Stimulated activated CD4-positive, alpha-beta T cell treated with anti-CD3 and anti-CD28 coated beads, Interleukin-4, amount 100 ng/mL, for 24 hours (primary cell): ENCODE data around the gene OPHN1.

Source experiments
- DNase-seq: peaks from one replicate; pipeline ENCODE4 v3.0.0-alpha.2; 2020

Gene OPHN1, protein sequence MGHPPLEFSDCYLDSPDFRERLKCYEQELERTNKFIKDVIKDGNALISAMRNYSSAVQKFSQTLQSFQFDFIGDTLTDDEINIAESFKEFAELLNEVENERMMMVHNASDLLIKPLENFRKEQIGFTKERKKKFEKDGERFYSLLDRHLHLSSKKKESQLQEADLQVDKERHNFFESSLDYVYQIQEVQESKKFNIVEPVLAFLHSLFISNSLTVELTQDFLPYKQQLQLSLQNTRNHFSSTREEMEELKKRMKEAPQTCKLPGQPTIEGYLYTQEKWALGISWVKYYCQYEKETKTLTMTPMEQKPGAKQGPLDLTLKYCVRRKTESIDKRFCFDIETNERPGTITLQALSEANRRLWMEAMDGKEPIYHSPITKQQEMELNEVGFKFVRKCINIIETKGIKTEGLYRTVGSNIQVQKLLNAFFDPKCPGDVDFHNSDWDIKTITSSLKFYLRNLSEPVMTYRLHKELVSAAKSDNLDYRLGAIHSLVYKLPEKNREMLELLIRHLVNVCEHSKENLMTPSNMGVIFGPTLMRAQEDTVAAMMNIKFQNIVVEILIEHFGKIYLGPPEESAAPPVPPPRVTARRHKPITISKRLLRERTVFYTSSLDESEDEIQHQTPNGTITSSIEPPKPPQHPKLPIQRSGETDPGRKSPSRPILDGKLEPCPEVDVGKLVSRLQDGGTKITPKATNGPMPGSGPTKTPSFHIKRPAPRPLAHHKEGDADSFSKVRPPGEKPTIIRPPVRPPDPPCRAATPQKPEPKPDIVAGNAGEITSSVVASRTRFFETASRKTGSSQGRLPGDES

DNA sequence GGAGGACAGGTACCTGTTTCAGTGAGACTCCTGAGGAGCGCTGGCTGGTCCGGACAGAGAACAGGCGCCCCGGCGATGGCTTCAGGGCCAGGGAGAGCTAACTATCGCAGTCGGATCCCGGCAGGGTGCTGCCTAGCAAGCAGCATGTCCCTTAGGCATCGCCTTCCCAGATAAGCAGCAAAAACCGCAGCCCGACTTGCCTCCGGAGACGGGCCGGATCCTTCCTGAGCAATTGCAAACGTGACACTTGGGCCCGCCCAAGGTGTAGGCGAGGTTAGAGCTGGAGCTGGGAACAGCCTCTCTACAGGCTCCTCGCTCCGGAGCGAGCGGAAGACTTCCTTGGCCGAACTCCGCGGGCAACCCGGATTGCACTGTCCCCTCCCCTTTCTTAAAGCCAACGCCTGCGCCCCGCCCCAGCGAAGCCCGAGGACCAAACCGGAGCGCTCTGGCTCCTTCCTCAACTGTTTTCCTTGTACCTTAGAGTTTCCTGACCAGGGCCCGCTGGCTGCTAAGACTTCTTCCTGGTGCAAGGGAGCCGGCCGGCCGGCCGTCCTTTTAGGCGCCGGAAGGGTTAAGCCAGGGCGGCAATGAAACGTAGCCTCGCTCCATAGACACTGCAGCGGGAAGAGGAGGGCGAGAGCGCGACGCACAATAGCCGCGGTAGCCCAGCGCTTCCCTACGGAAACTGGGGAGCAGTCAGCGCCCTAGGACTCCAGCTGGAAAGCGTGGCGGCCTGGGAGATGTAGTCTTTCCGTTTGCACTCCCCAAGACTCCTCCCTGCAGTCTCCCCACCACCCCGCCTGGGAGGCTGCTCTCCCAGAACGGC is at the start of gene OPHN1:
TSS of gene OPHN1 (minus strand) at position 341 of the 826 bp plus-strand sequence. CDS start 475 bp downstream, outside the sequence.
- no peak for DNase-seq

DNA sequence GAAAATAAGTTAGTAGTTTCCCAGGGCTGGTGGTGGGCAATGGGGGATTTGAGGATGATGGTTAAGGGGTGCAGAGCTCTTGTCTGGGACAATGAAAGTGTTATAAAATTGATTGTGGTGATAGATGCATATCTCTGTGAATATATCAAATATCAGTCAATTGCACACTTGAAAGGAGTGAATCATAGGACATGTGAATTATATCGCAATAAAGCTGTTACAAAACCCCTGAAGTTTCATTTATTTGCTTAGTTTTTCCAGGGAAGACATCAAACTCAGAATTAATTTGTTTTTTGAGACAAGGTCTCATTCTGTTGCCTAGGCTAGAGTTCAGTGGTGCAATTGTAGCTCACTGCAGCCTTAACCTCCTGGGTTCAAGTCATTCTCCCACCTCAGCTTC is 47.7 kb upstream of the OPHN1 start:
- DNase-seq = no peak

DNA sequence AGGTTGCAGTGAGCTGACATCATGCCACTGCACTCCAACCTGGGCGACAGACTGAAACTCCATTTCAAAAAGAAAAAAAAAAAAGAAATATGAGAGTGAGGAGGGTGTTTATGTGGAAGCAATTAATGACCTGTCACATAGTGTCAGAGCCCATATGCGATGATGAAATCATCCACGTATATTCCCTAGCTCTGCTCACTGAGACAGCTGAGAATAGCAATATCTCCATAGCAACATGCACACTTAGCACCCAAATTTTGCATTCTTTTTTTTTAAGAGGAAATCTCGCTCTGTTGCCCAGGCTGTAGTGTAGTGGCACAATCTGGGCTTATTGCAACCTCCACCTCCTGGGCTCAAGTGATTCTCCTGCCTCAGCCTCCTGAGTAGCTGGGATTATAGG is 31.5 kb upstream of the OPHN1 start:
- DNase-seq = no peak

DNA sequence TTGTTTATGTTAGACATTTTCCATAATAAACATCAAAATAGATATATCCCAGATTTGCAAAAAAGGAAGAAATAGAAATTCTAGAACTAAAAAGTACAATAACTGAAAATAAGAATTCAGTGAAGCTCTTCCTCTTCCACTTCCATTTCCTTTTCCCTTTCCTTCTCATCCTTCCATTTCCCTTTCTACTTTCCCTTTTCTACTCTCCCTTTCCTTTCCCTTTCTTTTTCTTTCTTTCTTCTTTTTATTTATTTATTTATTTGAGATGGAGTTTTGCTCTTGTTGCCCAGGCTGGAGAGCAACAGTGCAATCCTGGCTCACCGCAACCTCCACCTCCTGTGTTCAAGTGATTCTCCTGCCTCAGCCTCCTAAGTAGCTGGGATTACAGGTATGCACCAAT is 30.6 kb upstream of the OPHN1 start:
- no peak for DNase-seq

DNA sequence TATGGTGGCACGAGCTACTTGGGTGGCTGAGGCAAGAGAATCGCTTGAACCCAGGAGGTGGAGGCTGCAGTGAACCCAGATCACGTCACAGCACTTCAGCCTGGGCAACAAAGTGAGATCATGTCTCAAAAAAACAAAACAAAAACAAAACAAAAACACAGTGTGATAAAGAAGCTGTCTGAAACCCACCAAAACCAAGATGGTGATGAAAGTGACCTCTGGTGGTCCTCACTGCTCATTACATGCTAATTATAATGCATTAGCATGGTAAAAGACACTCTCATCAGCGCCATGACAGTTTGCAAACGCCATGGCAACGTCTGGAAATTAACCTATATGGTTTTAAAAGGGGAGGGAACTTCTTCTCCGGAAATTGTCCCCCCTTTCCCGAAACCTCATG is 29.4 kb upstream of the OPHN1 start:
- DNase-seq = peak; percentile 12

DNA sequence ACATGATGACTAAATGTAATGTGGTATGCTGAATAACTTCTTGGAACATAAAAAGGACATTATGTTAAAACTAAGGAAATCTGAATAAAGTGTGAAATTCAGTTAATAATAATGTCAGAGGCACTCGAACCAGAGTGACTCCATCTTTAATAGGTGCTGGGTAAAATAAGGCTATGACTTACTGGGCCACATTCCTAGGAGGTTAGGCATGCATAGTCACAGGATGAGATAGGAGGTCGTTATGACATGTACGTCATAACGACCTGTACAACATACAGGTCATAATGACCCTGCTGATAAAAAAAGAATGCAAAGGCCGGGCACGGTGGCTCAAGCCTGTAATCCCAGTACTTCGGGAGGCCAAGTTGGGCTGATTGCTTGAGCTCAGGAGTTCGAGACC is 28.9 kb upstream of the OPHN1 start:
- DNase-seq = no peak

DNA sequence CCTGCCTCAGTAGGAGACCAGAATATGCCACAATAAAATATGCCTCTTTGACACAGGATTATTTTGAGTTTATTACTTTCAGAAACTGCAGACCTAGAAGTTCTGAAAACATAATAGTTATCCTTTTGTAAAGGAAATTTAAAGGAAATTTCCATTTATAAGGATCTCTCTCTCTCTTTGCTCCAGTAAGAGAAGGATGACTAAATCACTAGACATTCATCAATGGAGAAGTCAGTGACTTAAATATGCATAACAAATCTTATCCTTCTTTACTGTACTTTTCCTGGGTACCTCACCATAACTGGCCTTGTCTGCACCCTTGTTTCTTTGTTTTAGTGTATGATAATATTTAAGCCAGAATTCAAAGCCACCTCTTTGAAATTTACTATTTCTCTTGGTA is 28.3 kb upstream of the OPHN1 start:
- DNase-seq = no peak

DNA sequence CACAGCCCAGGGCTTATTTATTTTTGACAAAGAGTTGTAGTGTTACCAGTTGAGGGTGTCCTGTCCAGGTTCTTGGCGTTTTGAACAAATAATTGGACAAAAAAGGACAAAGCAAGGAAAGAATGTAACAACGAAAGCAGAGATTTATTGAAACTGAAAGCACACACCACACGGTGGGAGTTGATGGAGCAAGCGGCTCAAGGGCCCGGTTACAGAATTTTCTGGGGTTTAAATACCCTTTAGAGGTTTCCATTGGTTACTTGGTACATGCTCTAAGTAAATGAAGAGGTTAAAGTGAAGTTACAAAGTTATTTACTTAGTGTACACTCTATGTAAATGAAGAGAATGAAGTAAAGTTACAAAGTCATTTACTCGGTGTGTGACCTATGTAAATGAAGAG is 27.8 kb upstream of the OPHN1 start:
- DNase-seq = no peak

DNA sequence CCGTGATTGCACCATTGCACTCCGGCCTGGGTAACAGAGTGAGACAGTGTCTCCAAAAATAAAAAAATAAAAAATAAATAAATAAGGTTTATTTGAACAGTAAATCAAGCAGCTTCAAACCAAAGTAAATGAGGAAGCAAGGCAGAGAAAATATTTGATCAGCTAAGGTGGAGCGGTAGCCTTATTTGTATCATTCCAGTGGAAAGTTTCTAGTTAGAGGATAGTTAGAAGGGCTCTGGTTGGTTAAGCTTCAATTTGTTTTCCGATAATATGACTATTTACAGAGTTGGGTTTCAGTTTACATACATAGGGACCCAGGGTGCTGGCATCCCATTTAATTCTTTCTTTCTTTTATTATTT is 21.8 kb upstream of the OPHN1 start:
- DNase-seq = no peak

DNA sequence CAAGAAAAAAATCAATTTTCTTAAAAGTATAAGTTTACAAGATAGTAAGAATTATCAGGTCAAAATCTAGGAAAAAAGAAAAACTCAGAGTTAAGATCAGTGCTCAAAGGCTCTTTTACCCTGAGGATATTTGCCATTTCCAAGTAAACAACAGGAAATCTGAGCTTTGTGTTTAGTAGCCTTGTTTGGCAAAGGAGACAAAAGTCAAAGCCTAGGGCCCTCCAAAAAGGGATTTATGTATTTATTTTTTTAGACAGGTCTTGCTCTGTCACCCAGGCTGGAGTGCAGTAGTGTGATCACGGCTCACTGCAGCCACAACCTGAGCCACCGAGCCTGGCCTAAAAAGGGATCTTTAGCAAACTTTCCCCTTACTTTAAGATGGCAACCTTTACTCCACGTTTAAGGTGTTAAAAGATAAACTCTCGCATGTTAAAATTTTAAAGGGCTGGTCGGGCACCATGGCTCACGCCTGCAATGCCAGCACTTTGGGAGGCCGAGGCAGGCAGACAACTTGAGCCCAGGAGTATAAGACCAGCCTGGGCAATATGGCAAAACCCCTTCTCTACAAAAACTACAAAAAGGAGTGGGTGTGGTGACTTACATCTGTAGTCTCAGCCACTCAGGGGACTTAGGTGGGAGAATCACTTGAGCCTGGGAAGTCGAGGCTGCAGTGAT is 21.3 kb upstream of the OPHN1 start:
- no peak for DNase-seq

DNA sequence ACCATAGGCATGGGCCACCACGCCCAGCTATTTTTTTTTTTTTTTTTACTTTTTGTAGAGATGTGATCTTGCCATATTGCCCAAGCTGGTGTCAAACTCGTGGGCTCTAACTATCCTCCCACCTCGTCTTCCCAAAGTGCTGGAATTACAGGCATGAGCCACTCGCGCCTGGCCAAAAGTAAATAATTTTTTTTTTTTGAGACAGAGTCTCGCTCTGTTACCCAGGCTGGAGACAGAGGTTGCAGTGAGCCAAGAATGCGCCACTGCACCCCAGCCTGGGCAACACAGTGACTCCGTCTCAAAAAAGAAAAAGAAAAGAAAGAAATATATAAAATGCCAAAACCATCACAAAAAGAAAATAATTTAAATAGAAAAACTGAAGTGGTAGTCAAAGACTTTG is 18.4 kb upstream of the OPHN1 start:
- DNase-seq = no peak

DNA sequence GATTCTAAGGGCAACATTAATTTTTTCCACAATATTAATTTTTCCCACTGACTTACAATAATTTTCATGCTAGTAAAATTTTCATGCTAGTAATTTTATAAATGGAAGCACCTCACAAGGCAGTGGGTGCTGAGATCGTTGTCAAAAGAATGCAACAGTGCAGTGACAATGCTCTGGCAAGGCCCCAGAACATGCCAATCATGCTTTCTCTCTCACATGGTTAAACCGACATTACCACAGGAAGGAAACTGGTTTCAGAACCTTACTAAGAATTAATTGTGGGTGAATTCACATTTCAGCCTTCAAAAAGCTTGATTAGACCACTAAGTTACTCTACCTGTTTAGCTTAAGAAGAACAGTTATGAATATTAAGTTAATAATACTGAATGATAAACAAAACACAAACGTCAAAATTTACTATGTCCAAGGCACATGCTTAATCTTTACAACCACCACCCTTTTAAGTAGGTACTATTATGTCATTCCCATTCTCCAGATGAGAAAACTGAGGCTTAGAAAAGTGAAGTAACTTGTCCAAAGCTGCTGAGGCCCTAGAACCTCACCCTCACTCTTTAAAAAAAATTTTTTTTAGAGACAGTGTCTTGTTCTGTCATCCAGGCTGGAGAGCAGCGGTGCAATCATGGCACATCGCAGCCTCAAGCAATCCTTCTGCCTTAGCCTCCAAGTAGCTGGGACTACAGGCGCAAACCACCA is 10.0 kb upstream of the OPHN1 start:
- DNase-seq = peak; percentile 6

DNA sequence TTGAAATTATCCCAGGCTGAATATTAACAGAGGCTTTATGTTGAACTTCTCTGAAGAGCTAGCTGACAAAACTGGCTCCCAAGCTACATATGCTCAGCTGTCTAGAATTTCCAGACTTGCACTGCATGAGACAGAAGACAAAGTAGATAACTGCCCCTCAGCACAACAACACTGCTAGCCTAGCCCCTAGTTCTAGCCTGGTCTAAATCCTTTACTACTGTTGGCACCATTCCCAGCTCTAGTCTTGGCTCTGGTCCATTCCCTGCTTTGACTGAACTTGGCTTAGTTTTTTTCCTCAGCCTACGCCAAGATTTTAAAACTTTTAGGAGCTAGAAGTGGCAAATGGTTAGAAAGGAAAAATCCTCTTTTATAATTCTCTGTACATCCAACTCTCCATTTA is 7.6 kb upstream of the OPHN1 start:
- DNase-seq = no peak

DNA sequence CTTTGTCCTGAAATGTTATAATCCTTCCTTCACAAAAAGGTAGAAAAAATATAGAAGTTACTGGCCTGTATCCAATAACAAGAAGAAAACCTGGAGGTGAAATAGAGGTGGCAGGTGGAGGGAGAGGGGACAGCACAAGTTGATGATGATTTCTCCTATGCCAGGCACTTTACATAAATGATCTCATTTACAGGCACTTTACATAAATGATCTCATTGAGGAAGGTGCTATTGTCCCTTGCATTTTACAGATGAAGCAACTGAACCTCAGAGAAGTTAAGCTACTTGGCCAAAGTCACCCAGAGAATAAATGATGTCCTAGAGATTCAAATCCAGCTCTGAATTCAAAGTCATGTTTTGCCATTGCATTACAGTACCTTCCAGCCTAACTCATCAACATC is 7.1 kb upstream of the OPHN1 start:
- no peak for DNase-seq

DNA sequence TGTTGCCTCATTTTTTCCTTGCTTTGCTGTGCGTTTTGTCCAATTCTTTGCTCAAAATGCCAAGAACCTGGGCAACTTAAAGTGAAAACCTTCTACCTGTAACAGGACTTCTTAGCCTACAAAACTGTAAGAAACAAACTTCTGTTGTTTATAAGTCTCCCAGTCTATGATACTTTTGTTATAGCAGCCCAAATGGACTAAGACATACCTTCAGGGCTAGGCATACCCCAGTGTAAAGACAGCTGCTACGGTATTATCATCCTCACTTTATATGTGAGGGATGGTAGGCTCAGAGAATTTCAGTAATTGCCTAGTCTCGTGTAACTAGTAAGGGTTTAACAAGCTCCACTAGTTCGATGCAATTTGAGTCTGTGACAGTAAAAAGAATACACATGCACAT is 6.0 kb upstream of the OPHN1 start:
- DNase-seq = no peak

DNA sequence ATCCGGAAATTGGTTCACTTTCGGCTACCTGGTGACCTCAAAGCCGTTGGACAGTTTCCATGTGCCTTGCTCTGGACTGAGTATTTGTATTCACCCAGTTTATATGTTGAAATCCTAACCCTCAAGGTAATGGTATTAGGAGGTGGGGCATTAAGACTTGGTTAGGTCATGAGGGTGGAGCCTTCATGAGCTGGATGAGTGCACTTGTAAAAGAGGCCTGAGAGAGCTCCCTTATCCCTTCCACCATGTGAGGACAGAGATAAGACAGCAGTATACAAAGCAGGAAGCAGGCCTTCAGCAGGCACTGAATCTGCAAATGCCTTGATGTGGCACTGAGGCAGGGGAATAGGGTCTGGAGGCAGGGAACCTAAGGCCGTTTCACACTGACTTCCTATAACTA is 5.3 kb upstream of the OPHN1 start:
- no peak for DNase-seq

DNA sequence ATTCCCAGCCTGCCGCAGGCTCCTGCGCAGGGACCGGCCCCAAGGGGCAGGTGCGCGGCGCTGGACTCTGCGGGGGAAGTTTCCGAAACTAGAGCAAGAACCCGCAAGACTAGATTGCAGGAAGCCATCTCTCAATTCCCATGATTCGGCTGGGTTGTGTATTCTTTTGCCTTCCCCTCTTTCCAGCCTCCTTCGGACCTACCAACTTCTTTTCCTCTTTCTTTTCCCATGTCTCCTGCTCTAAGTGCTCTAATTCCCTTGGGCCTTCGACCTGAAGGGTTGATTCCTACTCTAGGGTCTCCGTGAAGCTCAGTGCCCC is 645 bp upstream of the OPHN1 start:
- DNase-seq = no peak

DNA sequence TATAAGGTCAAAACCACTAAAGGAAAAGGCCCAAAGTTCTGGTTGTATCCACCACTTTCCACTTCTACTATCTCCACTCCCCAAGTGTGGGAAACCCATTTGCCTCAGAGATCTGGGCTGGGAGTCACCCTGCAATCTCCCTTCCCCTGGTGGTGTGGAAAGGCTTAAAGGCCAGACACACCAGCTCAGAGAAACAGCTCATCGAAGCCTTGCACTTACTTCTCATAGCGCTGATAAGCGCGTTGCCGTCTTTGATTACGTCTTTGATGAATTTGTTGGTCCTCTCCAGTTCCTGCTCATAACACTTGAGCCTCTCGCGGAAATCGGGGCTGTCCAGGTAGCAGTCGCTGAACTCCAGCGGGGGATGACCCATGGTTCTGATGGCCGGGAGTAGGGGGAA is 647 bp downstream of the OPHN1 start:
- no peak for DNase-seq

DNA sequence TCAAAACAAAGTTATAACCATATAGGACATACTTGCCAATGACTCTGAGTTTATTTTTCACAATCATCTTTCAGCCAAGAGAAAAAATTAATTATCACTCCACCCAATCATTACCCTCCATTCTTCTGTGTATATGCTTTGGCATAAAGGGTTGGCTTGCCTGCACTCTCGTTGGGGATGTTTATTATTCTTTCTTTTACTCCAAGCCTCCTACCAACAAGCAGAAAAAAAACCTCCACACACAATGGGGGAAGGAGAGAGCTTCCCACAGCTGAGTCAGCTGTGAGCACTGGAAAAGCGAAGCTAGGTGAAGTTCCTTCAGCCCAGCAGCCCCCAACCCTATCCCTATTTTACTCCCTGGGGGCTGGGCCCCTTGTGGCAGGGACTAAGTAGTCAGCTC is 1.5 kb downstream of the OPHN1 start:
- no peak for DNase-seq

DNA sequence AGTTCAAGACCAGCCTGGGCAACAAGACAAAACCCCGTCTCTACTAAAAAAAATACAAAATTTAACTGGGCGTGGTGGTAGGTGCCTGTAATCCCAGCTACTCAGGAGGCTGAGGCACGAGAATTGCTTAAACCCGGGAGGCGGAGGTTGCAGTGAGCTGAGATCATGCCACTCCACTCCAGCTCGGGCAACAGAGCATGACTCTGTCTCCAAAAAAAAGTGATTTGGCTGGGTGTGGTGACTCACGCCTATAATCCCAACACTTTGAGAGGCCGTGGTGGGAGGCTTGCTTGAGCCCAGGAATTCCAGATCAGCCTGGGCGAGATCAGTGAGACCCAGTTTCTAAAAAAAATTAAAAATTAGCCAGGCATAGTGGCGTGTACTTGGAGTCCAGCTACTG is 4.1 kb downstream of the OPHN1 start:
- DNase-seq = no peak

DNA sequence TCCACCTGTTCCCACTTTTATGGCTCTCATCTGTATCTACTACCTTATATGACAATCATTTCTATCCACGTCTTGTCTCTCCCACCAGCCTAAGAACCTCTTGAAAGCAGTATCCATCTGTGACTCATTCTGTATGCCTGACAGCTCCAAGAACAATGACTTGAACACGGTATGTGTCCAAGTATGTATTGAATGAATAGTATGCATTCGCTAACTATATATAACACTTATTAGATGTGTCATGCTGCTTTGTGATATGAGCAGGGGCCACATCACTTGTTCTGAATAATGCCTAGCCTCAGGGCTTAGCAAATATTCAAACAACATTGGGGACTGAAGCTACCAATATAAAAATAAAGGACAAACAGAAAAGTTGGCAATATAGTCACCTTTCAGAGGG is 4.9 kb downstream of the OPHN1 start:
- no peak for DNase-seq

DNA sequence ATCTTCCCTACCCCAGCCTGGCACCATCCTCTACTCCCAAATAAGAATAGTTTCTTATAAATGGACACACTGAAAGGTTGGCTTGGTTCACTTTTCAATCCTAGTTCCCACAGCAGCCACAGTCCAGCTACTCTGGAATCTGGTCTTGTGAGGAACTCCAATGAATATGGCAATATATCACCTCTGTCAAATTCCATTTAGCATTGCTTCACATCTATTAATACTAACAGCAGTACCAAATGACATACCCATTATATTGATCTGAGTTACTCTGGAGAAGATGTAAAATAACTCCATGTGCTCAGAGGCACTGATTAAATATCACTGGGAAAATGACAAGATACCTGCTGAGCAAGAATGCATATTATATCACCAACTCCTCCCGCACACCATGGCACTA is 8.6 kb downstream of the OPHN1 start:
- no peak for DNase-seq

DNA sequence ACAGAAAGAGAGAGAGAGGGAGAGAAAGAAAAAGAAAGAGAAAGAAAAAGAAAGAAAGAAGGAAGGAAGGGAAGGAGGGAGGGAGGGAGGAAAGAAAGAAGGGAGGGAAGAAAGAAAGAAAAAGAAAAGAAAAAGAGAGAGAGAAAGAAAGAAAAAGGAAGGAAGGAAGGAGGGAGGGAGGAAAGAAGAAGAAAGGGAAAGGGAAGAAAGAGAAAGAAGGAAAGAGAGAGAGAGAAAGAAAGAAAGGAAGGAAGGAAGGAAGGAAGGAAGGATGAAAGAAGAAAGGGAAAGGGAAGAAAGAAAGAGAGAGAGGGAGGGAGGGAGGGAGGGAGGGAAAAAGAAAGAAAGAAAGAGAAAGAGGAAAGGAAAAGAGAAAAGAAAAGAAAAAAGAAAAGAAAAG is 10.8 kb downstream of the OPHN1 start:
- DNase-seq = no peak
